AML-193 (cell line): ENCODE measurements around the gene CATSPERD.
"Not testable (repeated sequence)": the region's sequence is repeated elsewhere in the genome, so short reads cannot be mapped to it uniquely, and the experiment has no call there.

Source experiments
- DNase-seq, 2 experiments: peaks; one replicate each; lab custom pipeline; 2025; lab: John Stamatoyannopoulos, UW

Gene CATSPERD

GRCh38 chr19:5727453-5728050, 7.1 kb downstream of the CATSPERD start:
- DNase-seq: no peak

DNA sequence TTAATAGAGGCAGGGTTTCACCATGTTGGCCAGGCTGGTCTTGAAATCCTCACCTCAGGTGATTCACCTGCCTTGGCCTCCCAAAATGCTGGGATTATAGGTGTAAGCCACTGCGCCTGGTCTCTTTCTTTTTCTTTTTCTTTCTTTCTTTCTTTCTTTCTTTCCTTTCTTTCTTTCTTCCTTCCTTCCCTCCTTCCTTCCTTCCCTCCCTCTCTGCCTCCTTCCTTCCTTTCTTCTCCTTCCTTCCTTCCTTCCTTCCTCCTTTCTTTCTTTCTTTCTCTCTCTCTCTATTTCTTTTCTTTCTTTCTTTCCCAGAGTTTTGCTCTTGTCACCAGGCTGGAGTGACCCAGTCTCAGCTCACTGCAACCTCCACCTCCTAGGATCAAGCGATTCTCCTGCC, 12.7 kb downstream of the CATSPERD start:
- DNase-seq: not testable (repeated sequence)

- DNase-seq: no peak
These were observed 18.0 kb downstream of the CATSPERD start for GRCh38 chr19:5738423-5738822.

DNA sequence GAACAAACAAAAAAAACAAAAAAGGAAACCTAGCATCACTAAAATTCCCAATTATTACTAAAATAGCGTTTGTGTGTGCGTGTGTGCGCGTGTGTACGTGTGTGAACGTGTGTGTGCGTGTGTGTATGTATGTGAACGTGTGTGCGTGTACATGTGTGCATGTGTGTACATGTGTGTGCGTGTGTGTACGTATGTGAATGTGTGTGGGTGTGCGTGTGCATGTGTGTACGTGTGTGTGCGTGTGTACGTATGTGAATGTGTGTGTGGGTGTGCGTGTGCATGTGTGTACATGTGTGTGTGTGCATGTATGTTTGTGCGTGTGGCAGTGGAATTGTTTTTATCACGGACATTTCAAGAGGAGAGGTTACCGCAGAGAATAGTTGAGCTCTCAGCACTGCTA, 21.6 kb downstream of the CATSPERD start:
- DNase-seq: no peak

- DNase-seq: no peak
These were observed 23.2 kb downstream of the CATSPERD start for GRCh38 chr19:5743630-5744029.

- not testable (repeated sequence) for DNase-seq
These were observed 24.6 kb downstream of the CATSPERD start for GRCh38 chr19:5744999-5745398.

GRCh38 chr19:5748920-5749319, 28.5 kb downstream of the CATSPERD start:
- not testable (repeated sequence) for DNase-seq

DNA sequence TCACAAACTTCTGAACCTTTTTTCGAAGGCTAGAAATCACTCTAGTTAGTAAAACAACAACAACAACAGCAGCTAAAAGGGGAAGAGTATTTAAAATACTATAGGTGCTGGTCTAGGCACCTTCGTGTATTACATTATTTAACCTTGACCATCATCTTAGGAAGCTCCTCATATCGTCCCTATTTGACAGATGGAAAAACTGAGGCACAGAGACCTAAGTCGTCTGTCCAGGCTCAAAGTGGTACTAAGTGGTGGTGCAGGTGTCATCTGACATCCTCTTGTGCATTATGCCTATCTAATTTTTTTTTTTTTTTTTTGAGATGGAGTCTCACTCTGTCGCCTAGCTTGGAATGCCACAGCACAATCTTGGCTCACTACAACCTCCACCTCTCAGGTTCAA, 29.1 kb downstream of the CATSPERD start:
- no peak for DNase-seq

GRCh38 chr19:5751709-5752108, 31.3 kb downstream of the CATSPERD start:
- no peak for DNase-seq

DNA sequence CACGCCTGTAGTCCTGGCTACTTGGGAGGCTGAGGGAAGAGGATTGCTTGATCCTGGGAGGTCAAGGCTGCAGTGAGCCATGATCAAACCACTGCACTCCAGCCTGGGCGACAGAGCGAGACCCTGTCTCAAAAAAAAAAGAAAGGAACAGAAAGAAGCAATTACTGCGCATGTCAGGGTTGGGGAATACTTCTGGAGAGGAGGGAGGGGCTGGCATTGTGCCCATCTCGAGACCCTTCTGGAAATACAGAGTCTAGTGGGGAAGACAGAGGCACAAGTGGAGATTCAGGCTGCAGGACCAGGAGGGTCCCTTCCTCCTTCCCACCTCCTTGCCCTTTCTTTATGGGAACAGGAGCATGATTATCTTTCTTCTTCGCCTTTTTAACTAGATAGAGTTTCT, 33.3 kb downstream of the CATSPERD start:
- DNase-seq: no peak

- DNase-seq: no peak
These were observed 42.3 kb downstream of the CATSPERD start for GRCh38 chr19:5762608-5763217.

- DNase-seq: no peak
These were observed 44.8 kb downstream of the CATSPERD start for GRCh38 chr19:5765220-5765619.

DNA sequence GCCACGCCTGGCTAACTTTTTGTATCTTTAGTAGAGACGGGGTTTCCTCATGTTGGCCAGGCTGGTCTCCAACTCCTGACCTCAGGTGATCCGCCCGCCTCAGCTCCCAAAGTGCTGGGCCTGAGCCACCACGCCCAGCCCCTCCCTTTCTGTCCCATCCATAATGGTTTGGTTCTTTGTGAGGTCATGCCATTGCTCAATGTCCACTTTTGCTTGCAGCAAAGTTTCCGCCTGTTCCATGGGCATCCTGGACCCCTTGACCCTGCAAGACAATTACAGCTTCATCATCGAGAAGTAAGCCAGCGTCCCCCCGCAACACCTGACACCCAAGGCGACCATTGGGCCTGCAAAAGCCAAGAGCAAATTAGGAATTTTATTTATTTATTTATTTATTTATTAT, 47.5 kb downstream of the CATSPERD start:
- DNase-seq: no peak

GRCh38 chr19:5772416-5772815, 52.0 kb downstream of the CATSPERD start:
- DNase-seq: no peak

DNA sequence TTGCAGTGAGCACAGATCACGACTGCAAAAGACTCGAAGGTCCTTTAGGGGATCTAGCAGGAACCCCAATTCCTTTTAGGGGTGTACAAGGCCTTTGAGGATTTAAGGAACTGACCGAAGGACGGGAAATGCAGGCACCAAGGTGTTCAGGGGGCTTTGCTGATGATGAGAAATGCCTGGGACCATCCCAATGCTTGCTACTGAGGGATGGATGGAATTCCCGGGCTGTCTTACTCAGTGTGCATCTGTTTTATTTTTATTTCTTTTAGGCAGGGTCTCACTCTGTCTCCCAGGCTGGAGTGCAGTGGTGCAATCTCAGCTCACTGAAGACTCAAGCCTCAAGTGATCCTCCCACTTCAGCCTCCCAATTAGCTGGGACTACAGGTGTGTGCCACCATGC, 52.8 kb downstream of the CATSPERD start:
- DNase-seq: no peak

GRCh38 chr19:5774921-5775320, 54.5 kb downstream of the CATSPERD start:
- DNase-seq: no peak

DNA sequence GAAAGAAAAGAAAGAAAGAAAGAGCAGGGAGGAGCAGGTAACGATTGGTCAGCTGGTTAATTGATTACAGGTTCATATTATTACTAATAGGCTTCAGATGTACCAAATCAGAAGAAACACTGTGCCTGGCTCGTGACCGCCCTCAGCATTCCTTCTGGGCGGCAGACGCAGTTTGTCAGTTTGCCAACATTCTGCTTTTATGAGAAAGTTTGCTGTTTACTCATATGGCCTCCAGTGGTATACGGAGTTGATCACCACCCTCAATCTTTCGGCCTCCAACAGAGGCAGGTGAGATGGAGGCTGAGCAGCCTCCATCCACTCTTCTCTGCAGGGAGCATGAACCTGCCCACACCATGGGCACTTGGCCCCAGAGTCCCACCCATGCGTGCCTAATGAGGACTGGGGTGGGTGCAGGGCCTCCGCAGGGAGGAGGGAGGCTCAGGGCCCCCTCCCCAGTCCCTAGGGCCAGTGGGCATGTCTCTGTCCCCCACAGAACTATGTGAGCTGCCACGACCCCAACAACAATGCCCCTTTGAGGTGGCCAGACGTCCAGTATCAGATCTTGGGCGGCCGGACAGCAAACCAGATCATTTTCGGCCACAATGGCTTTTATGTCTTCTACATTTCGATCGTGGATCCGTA, 55.4 kb downstream of the CATSPERD start:
- no peak for DNase-seq

DNA sequence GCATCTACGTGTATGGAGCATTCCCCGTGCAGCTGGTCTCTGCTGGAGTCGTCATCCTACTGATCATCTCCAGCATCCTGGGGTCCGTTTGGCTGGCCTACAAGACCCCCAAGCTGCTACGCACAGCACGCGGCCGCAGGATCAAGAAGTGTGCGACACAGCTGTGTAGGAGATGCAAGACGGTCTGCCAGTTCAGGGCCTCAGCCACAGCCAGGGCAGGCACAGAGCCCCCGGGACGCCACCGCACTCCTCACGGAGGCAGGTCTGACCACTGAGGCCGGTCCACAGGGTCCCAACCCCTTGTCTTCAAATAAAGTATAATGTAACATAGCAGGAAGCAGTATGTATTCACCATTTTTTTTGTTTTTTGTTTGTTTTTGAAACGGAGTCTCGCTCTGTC, 58.0 kb downstream of the CATSPERD start:
- no peak for DNase-seq

GRCh38 chr19:5780916-5781315, 60.5 kb downstream of the CATSPERD start:
- DNase-seq: not testable (repeated sequence)

GRCh38 chr19:5782322-5782721, 61.9 kb downstream of the CATSPERD start:
- DNase-seq: no peak

GRCh38 chr19:5782945-5783919, 62.8 kb downstream of the CATSPERD start:
- no peak for DNase-seq

DNA sequence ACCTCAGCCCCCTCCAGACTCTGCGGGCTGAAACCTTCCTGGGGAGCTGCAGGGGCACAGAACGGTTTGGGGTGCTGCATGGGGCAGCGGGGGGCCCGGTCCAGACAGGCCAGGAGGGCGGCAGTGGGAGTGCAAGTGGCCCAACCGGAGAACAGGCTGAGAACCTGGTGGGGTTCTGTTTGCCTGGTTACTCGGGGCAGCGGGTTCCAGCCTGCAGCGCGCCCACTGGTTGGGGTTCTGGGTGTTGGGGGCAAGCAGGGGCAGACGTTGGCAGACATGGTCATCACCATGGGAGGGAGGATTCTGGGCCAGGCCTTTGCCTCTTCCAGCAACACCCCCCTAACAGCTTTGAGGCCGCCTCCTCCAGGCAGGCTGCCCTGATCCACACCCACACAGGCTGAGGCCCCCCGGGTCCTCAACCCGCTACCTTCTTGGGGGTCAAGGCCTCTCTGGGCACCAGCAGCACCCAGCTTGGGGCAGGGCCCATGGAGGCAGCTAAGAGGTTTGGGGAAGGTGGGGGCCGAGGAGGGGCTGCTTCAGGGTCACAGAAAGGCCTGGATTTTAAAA, 64.2 kb downstream of the CATSPERD start, which contains the start of gene PRR22:
Gene PRR22, minus strand, starts transcription at position 166 of the 567 bp plus-strand sequence. Its CDS starts 86 bp downstream, at position 80.
- DNase-seq: no peak
